OCI-LY7 (cell line): Measurements from ENCODE around the gene SLC38A9.

Experiments used
- CTCF ChIP-seq: fragments of 200-600 bp; sonication (generic); conservative IDR thresholded peaks from 2 replicates; pipeline ENCODE4 v1.5.1; 2014; ENCODE audit warnings: mild to moderate bottlenecking, antibody characterized with exemption, low read length, moderate library complexity, mixed read lengths
- EZH2phosphoT487 ChIP-seq: fragments of 200-600 bp; sonication (generic); IDR thresholded peaks from 2 replicates; pipeline ENCODE4 v1.6.1; 2018; ENCODE audit warnings: low read depth, borderline replicate concordance, mild to moderate bottlenecking, mixed run types, antibody characterized with exemption, low read length, moderate library complexity, mixed read lengths

DNA sequence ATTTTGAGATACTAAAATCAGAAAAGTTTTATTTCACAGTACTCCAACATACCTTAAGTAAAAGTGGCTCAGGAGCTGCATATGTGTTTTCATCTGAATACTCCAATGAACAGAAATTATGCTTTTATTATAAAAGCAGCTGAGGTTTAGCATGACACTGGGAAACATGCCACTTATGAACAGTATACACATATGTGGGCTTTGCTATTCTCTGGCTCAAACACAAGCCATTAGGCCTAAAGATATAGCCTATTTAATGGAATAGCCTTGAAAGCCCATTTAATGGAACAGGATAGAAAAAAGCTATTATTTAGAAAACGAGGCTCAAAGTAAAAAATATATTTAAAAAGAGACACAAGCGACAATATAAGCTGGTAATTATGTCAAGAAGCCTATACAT, 74.1 kb downstream of the SLC38A9 start:
- TF ChIP-seq CTCF (no peak), EZH2phosphoT487 (no peak)
